ENCODE measurements around the gene EME1. TPM values are rescaled to one million over a fixed set of nuclear protein-coding genes. Genes with fewer than 3 reads are reported as not detected.
"Not testable (repeated sequence)": the region's sequence is repeated elsewhere in the genome, so short reads cannot be mapped to it uniquely, and the experiment has no call there.

EME1 gene
- total RNA-seq, 3 donors from 2014 or later = 12.2 to 13.3 (median 12.6) TPM

GRCh38 chr17:50412188-50412732 lies 39.2 kb downstream of the EME1 start:
- Mint-ChIP-seq H3K27me3 (ENCODE audit: low read depth) (peaks cover 8% of the 10 kb centered on the region), H3K4me3 (no peak overlapping the region), H3K9me3 (no peaks in the 10 kb centered on the region), H3K4me1 (ENCODE audit: low read depth) (no peaks in the 10 kb centered on the region), H3K36me3 (ENCODE audit: insufficient read depth) (no peaks in the 10 kb centered on the region)
- DNase-seq (no peak), ATAC-seq (no peak)

- no peaks in the 10 kb centered on the region for H3K36me3 Mint-ChIP-seq (ENCODE audit: insufficient read depth)
- H3K4me3 Mint-ChIP-seq = no peak overlapping the region
- H3K27me3 Mint-ChIP-seq (ENCODE audit: low read depth) = peaks cover 8% of the 10 kb centered on the region
- peaks cover 2% of the 10 kb centered on the region for H3K4me1 Mint-ChIP-seq (ENCODE audit: low read depth)
- no peak for DNase-seq
- ATAC-seq = no peak
- peaks cover 6% of the 10 kb centered on the region for H3K9me3 Mint-ChIP-seq
Measured at GRCh38 chr17:50414808-50415207, 41.8 kb downstream of the EME1 start.

- not testable (repeated sequence) for H3K9me3 Mint-ChIP-seq; ATAC-seq; DNase-seq; H3K27me3 Mint-ChIP-seq (ENCODE audit: low read depth); H3K36me3 Mint-ChIP-seq (ENCODE audit: insufficient read depth); H3K4me3 Mint-ChIP-seq
- peaks cover 16% of the 10 kb centered on the region for H3K4me1 Mint-ChIP-seq (ENCODE audit: low read depth)
Measured at GRCh38 chr17:50419577-50419976, 46.5 kb downstream of the EME1 start.

GRCh38 chr17:50420419-50421112 lies 47.5 kb downstream of the EME1 start:
- ATAC-seq (no peak), DNase-seq (no peak)
- peaks cover 6% of the 10 kb centered on the region for H3K9me3 Mint-ChIP-seq
- H3K27me3 Mint-ChIP-seq (ENCODE audit: low read depth) = no peaks in the 10 kb centered on the region
- H3K4me1 Mint-ChIP-seq (ENCODE audit: low read depth) = peaks cover 20% of the 10 kb centered on the region
- no peaks in the 10 kb centered on the region for H3K36me3 Mint-ChIP-seq (ENCODE audit: insufficient read depth)
- H3K4me3 Mint-ChIP-seq = no peak overlapping the region

GRCh38 chr17:50421308-50422051 lies 48.5 kb downstream of the EME1 start:
- Mint-ChIP-seq H3K27me3 (ENCODE audit: low read depth) (no peaks in the 10 kb centered on the region), H3K36me3 (ENCODE audit: insufficient read depth) (no peaks in the 10 kb centered on the region), H3K4me3 (peak overlapping the region; percentile 77), H3K4me1 (ENCODE audit: low read depth) (peaks cover 23% of the 10 kb centered on the region), H3K9me3 (peaks cover 6% of the 10 kb centered on the region)
- DNase-seq (no peak), ATAC-seq (no peak)

GRCh38 chr17:50422738-50423137 lies 49.7 kb downstream of the EME1 start:
- no peak overlapping the region for H3K4me3 Mint-ChIP-seq
- H3K9me3 Mint-ChIP-seq = peaks cover 6% of the 10 kb centered on the region
- H3K27me3 Mint-ChIP-seq (ENCODE audit: low read depth) = no peaks in the 10 kb centered on the region
- DNase-seq = no peak
- H3K4me1 Mint-ChIP-seq (ENCODE audit: low read depth) = peaks cover 34% of the 10 kb centered on the region
- no peak for ATAC-seq
- H3K36me3 Mint-ChIP-seq (ENCODE audit: insufficient read depth) = no peaks in the 10 kb centered on the region

GRCh38 chr17:50423553-50424159 lies 50.6 kb downstream of the EME1 start:
- H3K4me3 Mint-ChIP-seq = no peak overlapping the region
- H3K9me3 Mint-ChIP-seq = peaks cover 6% of the 10 kb centered on the region
- H3K4me1 Mint-ChIP-seq (ENCODE audit: low read depth) = peaks cover 34% of the 10 kb centered on the region

GRCh38 chr17:50424246-50424995 lies 51.4 kb downstream of the EME1 start:
- ATAC-seq (no peak), DNase-seq (no peak)
- H3K4me1 Mint-ChIP-seq (ENCODE audit: low read depth) = peaks cover 33% of the 10 kb centered on the region
- H3K27me3 Mint-ChIP-seq (ENCODE audit: low read depth) = no peaks in the 10 kb centered on the region
- H3K36me3 Mint-ChIP-seq (ENCODE audit: insufficient read depth) = no peaks in the 10 kb centered on the region
- H3K4me3 Mint-ChIP-seq = no peak overlapping the region
- H3K9me3 Mint-ChIP-seq = no peaks in the 10 kb centered on the region

More at GRCh38 chr17:50423553-50424159, 50.6 kb downstream of the EME1 start:
- Mint-ChIP-seq H3K27me3 (ENCODE audit: low read depth) (no peaks in the 10 kb centered on the region), H3K36me3 (ENCODE audit: insufficient read depth) (no peaks in the 10 kb centered on the region)
- no peak for ATAC-seq
- no peak for DNase-seq

GRCh38 chr17:50424996-50425681 lies 52.1 kb downstream of the EME1 start:
- Mint-ChIP-seq H3K9me3 (no peaks in the 10 kb centered on the region), H3K36me3 (ENCODE audit: insufficient read depth) (no peaks in the 10 kb centered on the region), H3K4me3 (peak overlapping the region; percentile 81), H3K4me1 (ENCODE audit: low read depth) (peaks cover 33% of the 10 kb centered on the region), H3K27me3 (ENCODE audit: low read depth) (no peaks in the 10 kb centered on the region)
- DNase-seq = no peak
- ATAC-seq = no peak

GRCh38 chr17:50425682-50426471 lies 52.8 kb downstream of the EME1 start, which contains the start of gene ACSF2:
ACSF2 (plus strand) TSS chr17:50426218; CDS start chr17:50426262, 44 bp downstream.
- H3K4me3 Mint-ChIP-seq = peak within 1 kb of the TSS; percentile 81
- no peaks in the 10 kb centered on the region for H3K36me3 Mint-ChIP-seq (ENCODE audit: insufficient read depth)
- DNase-seq (peak; percentile 51), ATAC-seq (peak; percentile 94)
- H3K9me3 Mint-ChIP-seq = no peaks in the 10 kb centered on the region
- H3K27me3 Mint-ChIP-seq (ENCODE audit: low read depth) = no peaks in the 10 kb centered on the region
- peaks cover 28% of the 10 kb centered on the region for H3K4me1 Mint-ChIP-seq (ENCODE audit: low read depth)

- no peaks in the 10 kb centered on the region for H3K9me3 Mint-ChIP-seq
- ATAC-seq (no peak), DNase-seq (no peak)
Measured at GRCh38 chr17:50426472-50426782, 53.4 kb downstream of the EME1 start.

GRCh38 chr17:50426814-50427787 lies 54.1 kb downstream of the EME1 start:
- no peaks in the 10 kb centered on the region for H3K36me3 Mint-ChIP-seq (ENCODE audit: insufficient read depth)
- H3K27me3 Mint-ChIP-seq (ENCODE audit: low read depth) = no peaks in the 10 kb centered on the region
- no peak for DNase-seq
- no peaks in the 10 kb centered on the region for H3K9me3 Mint-ChIP-seq
- H3K4me1 Mint-ChIP-seq (ENCODE audit: low read depth) = peaks cover 19% of the 10 kb centered on the region
- H3K4me3 Mint-ChIP-seq = peak overlapping the region; percentile 81
- peak; percentile 31 to 34 for ATAC-seq

More at GRCh38 chr17:50426472-50426782, 53.4 kb downstream of the EME1 start:
- no peaks in the 10 kb centered on the region for H3K36me3 Mint-ChIP-seq (ENCODE audit: insufficient read depth)
- peaks cover 23% of the 10 kb centered on the region for H3K4me1 Mint-ChIP-seq (ENCODE audit: low read depth)
- no peaks in the 10 kb centered on the region for H3K27me3 Mint-ChIP-seq (ENCODE audit: low read depth)
- H3K4me3 Mint-ChIP-seq = peak overlapping the region; percentile 81
